ENCODE measurements around the gene LAMB1. TPM values are rescaled to one million over a fixed set of nuclear protein-coding genes. Genes with fewer than 3 reads are reported as not detected.

The LAMB1 gene
- total and polyA plus RNA-seq, 2 of the 13 experiments (the other 11 are each of a cell fraction or from before 2014, with no cell fraction given): 109 to 124 TPM

- TF ChIP-seq CSRNP2 (CRISPR knock-in tag; conservative IDR thresholded peaks at IDR 0.05; ENCODE audit: low read depth) (no peak), ZNF83 (CRISPR knock-in tag; IDR thresholded peaks at IDR 0.05; ENCODE audit: borderline replicate concordance) (no peak), KLF6 (CRISPR knock-in tag; IDR thresholded peaks at IDR 0.05) (no peak), BRF2 (CRISPR knock-in tag; IDR thresholded peaks at IDR 0.05) (no peak), ZNF784 (CRISPR knock-in tag; IDR thresholded peaks at IDR 0.05; ENCODE audit: borderline replicate concordance) (no peak), GPBP1L1 (CRISPR knock-in tag; IDR thresholded peaks at IDR 0.05) (no peak), MXD3 (CRISPR knock-in tag; IDR thresholded peaks at IDR 0.05) (no peak), ATF6 (CRISPR knock-in tag; conservative IDR thresholded peaks at IDR 0.05) (no peak), ATAD3A (CRISPR knock-in tag; IDR thresholded peaks at IDR 0.05) (no peak), ISL2 (CRISPR knock-in tag; IDR thresholded peaks at IDR 0.05) (peak; percentile 93), ATF7 (IDR thresholded peaks at IDR 0.05) (no peak), ATF7 (CRISPR knock-in tag; IDR thresholded peaks at IDR 0.05) (no peak), ZNF503 (CRISPR knock-in tag; IDR thresholded peaks at IDR 0.05) (peak; percentile 80; the same call in 1 of the 2 replicates), AGO1 (IDR thresholded peaks at IDR 0.05; ENCODE audit: low read depth, low read length, poor library complexity, severe bottlenecking) (no peak), RFXANK (CRISPR knock-in tag; IDR thresholded peaks at IDR 0.05) (peak; percentile 45; the same call in 1 of the 2 replicates), ZNF207 (IDR thresholded peaks at IDR 0.05; ENCODE audit: borderline replicate concordance) (no peak), ZNF282 (IDR thresholded peaks at IDR 0.05; ENCODE audit: partially characterized antibody) (no peak), SRSF4 (IDR thresholded peaks at IDR 0.05; ENCODE audit: low read depth, low read length, poor library complexity, severe bottlenecking) (no peak), TOE1 (CRISPR knock-in tag; IDR thresholded peaks at IDR 0.05) (0 out of 2 replicates have a peak, but pooled peaks have one; percentile 69)
Observed at GRCh38 chr7:108014747-108015682, 12.1 kb upstream of the LAMB1 start (continued).

Data from HepG2 (cell line).